Transverse colon (tissue), 4 donors: Measurements from ENCODE around the gene SYCE3. TPM values are rescaled to one million over a fixed set of nuclear protein-coding genes. Genes with fewer than 3 reads are reported as not detected.
"Not testable (repeated sequence)": the region's sequence is repeated elsewhere in the genome, so short reads cannot be mapped to it uniquely, and the experiment has no call there.

ENCODE experiments used
- DNase-seq: peaks from one replicate; pipeline ENCODE4 v3.0.0-alpha.2; 2019
- H3K27ac ChIP-seq, 4 donors: fragments of 200-600 bp; sonication (generic); 2 replicates each; pipeline ENCODE4 v1.5.1; 2016 to 2018; ENCODE audit warnings: inconsistent platforms in 4 of 4
- H3K27me3 ChIP-seq: fragments of 200-600 bp; sonication (generic); 2 replicates; pipeline ENCODE4 v1.5.1; 2017; ENCODE audit warnings: inconsistent platforms
- H3K36me3 ChIP-seq, 4 donors: fragments of 200-600 bp; sonication (generic); 2 replicates each; pipeline ENCODE4 v1.5.1; 2017 to 2019; ENCODE audit warnings: inconsistent platforms in 4 of 4
- H3K4me1 ChIP-seq, 4 donors: fragments of 200-600 bp; sonication (generic); 2 replicates each; pipeline ENCODE4 v1.5.1; 2017 to 2020; ENCODE audit warnings: inconsistent platforms in 4 of 4
- H3K4me3 ChIP-seq, 4 donors: fragments of 200-600 bp; sonication (generic); 1 replicate in 1 of 4; 2 replicates in 3 of 4; pipeline versions ENCODE4 v1.5.1 to v1.6.1; 2017 to 2019; ENCODE audit warnings: inconsistent platforms in 4 of 4
- H3K9me3 ChIP-seq, 2 donors: fragments of 200-600 bp; sonication (generic); 2 replicates each; pipeline ENCODE4 v1.5.1; 2017 to 2019; ENCODE audit warnings: inconsistent platforms in 2 of 2
- EP300 ChIP-seq: sonication (generic); formaldehyde crosslinking; IDR thresholded peaks from one replicate; pipeline ENCODE4 v1.6.1; 2017; ENCODE audit warnings: antibody characterized with exemption, low read depth
- POLR2A ChIP-seq: fragments of 450-650 bp; IDR thresholded peaks from one replicate; pipeline ENCODE4 v1.6.1; 2016; ENCODE audit warnings: antibody characterized with exemption, mild to moderate bottlenecking, moderate library complexity
- POLR2AphosphoS5 ChIP-seq, 3 donors: sonication (generic); formaldehyde crosslinking; IDR thresholded peaks; one replicate each; pipeline ENCODE4 v1.6.1; 2016; ENCODE audit warnings: antibody characterized with exemption in 3 of 3
- WGBS, 2 donors: methylation state at CpG; one replicate each; pipeline ENCODE4 v1.1.5; 2018; ENCODE audit warnings: low coverage in 1 of 2; 5-methylcytosine and 5-hydroxymethylcytosine counted together
- in situ Hi-C, 4 donors: fragments of 200-750 bp; cut with MboI; loops; one replicate each; pipeline versions ENCODE4 v1.15.0 to v1.15.1; 2017; ENCODE audit warnings: low sequenced_read_pairs in 3 of 4, low pct_ligation_motif_present in 1 of 4, low pct_unique_long_range_greater_than_20kb in 1 of 4
- intact Hi-C: fragments of 100-400 bp; cut with DNase I; formaldehyde crosslinking; loops from one replicate; pipeline ENCODE4 v1.15.1; 2023; ENCODE audit warnings: low total_unique reads
- total RNA-seq, 4 donors: library from RNA; depleted of rRNA; stranded (reverse); fragments of >200 nt; gene quantifications; one replicate each; pipeline ENCODE4 v1.1.0, GENCODE V29; 2016
- TF ChIP-seq, protein P1 (sequence below), 5 experiments: fragments of 200-600 bp in 3 of 5; fragments of 450-650 bp in 2 of 5; sonication (generic) in 3 of 5; IDR thresholded peaks; 1 replicate in 2 of 5; 2 replicates in 3 of 5; pipeline ENCODE4 v1.5.1; 2016 to 2017; ENCODE audit warnings: antibody characterized with exemption in 5 of 5, inconsistent platforms in 3 of 5, mild to moderate bottlenecking in 2 of 5, moderate library complexity in 1 of 5

The SYCE3 gene
- total RNA-seq, 4 donors from 2014 or later, result not detected

DNA sequence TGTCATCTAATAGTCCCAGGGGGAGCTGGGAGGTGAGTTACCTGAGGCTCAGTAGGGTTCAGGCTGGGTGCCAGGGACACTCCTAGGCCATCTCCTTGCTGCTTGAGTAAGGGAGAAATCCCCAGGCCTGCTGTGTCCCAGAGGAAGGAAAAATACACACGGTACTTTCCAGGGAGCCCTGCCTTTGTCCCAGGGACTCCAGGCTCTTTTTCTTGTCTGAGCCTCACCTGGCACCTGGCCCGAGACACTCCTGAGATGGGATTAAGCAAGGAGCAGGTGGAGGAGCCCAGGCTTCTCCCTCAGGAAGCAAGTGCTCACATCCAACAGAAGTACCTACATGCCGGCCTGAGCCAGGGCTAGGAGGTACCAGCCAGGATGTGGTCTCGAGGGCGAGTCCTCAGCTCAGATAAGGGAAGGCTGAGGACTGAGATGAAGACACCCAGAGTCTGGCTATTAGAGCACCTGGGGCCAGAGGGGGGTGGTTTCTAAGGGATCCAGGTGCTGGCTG is 17.9 kb downstream of the SYCE3 start:
- in situ Hi-C loops (no loop called here), intact Hi-C loops (no loop called here)
- Histone ChIP-seq H3K36me3 (no peaks in the 10 kb centered on the region), H3K4me3 (no peak overlapping the region), H3K9me3 (no peaks in the 10 kb centered on the region), H3K4me1 (peaks cover 18 to 55% (median 32%) of the 10 kb centered on the region in 4 donors), H3K27ac (peak overlapping the region; percentile 40 to 65 (median 54)), H3K27me3 (peaks cover 41% of the 10 kb centered on the region)
- TF ChIP-seq, protein P1, sequence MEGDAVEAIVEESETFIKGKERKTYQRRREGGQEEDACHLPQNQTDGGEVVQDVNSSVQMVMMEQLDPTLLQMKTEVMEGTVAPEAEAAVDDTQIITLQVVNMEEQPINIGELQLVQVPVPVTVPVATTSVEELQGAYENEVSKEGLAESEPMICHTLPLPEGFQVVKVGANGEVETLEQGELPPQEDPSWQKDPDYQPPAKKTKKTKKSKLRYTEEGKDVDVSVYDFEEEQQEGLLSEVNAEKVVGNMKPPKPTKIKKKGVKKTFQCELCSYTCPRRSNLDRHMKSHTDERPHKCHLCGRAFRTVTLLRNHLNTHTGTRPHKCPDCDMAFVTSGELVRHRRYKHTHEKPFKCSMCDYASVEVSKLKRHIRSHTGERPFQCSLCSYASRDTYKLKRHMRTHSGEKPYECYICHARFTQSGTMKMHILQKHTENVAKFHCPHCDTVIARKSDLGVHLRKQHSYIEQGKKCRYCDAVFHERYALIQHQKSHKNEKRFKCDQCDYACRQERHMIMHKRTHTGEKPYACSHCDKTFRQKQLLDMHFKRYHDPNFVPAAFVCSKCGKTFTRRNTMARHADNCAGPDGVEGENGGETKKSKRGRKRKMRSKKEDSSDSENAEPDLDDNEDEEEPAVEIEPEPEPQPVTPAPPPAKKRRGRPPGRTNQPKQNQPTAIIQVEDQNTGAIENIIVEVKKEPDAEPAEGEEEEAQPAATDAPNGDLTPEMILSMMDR (IDR thresholded peaks at IDR 0.05), result no peak
- TF ChIP-seq POLR2AphosphoS5 (IDR thresholded peaks at IDR 0.05) (no peak), POLR2A (no peak), EP300 (no peak)
- 52% methylated on average over 5 of the region's 5 CpGs; no CpG with 5 or more reads in 1 of the 2 donors for WGBS, 2 donors
- DNase-seq, result peak; percentile 45

DNA sequence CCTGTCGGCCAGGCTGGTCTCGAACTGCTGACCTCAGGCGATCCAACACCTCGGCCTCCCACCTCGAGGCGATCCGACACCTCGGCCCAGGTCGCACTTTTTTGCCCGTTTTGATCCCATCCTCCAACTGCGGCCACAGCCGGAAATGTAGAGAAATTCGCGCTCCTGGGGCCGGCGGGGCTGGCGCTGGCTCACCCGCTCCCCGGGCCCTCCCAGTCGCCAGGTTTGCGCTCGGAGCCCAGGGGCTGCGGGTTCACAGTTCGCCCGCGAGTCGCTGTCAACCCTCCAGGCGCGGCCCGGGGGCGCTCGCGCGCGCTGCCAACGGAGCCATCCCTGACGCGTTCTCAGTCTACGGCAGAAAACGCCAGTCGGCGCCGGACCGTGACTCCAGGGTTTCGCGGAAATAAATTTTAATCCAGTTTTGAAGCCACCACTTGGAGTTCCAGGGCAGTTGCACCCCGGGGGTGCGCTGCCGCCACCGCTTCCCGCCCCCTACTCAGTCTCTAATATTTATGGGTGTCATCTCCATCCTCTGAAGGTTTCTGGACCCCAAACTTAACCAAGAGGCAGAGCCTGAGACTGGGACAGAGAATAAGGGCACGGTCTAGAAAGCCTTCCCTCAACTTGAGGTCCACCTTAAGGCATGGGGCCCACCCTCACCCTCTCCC is 18.5 kb downstream of the SYCE3 start:
- intact Hi-C loops (no loop called here), in situ Hi-C loops (no loop called here)
- DNase-seq, result peak; percentile 91
- Histone ChIP-seq H3K27me3 (peaks cover 35% of the 10 kb centered on the region), H3K4me1 (peaks cover 20 to 57% (median 37%) of the 10 kb centered on the region in 4 donors), H3K9me3 (no peaks in the 10 kb centered on the region), H3K4me3 (peak overlapping the region in 3 of 4 donors; percentile 4 to 41 (median 26)), H3K27ac (peak overlapping the region; percentile 40 to 65 (median 54)), H3K36me3 (no peaks in the 10 kb centered on the region)
- WGBS, 2 donors, result 4% methylated on average over 42 of the region's 52 CpGs; no CpG with 5 or more reads in 1 of the 2 donors
- TF ChIP-seq, protein P1 (IDR thresholded peaks at IDR 0.05), result peak; percentile 42 to 67 (median 60)
- TF ChIP-seq POLR2AphosphoS5 (IDR thresholded peaks at IDR 0.05) (peak in 1 of 3 donors; percentile 19), EP300 (no peak)

DNA sequence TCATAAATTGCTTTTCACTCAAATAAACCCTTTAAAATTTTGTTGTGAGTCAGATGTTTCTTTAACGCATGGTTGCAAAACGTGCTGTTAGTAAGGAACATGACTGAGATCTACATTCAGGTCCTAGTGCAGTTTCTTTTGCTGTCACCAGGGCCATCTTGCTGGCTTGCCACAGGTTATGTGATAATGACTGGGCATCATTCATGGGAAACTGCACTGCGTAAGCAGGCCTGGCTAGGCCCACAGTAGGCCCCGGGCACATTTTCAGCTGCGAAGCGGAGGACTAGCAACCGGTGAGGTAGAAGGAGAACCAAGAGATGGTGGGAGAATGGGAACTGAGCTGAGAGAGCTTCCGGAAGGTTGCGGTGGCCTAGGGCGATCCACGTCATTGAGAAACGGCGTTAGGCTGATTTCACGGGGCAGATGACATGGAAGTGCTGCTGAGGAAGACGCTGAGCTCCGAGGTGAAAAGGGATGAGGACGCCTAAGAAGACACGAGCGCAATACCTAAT is 20.2 kb downstream of the SYCE3 start:
- Histone ChIP-seq H3K9me3 (no peaks in the 10 kb centered on the region), H3K4me1 (peaks cover 26 to 61% (median 35%) of the 10 kb centered on the region in 4 donors), H3K36me3 (no peaks in the 10 kb centered on the region), H3K27ac (peak overlapping the region; percentile 91 to 99 (median 95)), H3K4me3 (no peak overlapping the region), H3K27me3 (peaks cover 17% of the 10 kb centered on the region)
- in situ Hi-C loops (no loop called here), intact Hi-C loops (no loop called here)
- WGBS, 2 donors, result 71 to 82% methylated on average over 8 to 19 of the region's 19 CpGs
- DNase-seq, result peak; percentile 44
- TF ChIP-seq POLR2A, result peak; percentile 28
- no peak for TF ChIP-seq EP300
- TF ChIP-seq, protein P1 (IDR thresholded peaks at IDR 0.05), result peak in 1 of 5 experiments; percentile 9
- TF ChIP-seq POLR2AphosphoS5 (IDR thresholded peaks at IDR 0.05), result peak in 1 of 3 donors; percentile 11

DNA sequence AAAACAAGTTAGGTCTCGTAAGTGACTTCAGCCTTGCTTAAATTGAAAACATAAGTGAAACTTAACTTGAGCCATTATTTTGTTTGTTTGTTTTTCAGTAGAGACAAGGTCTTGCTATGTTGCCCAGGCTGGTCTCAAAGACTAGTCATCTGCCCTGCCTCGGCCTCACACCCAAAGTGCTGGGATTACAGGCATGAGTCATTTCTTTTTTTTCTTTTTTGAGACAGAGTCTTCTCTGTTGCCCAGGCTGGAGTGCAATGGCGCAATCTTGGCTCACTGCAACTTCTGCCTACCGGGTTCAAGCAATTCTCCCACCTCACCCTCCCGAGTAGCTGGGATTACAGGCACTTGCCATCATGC is 21.1 kb downstream of the SYCE3 start:
- H3K27me3 ChIP-seq, H3K36me3 ChIP-seq, H3K4me3 ChIP-seq, H3K9me3 ChIP-seq, in situ Hi-C loops, intact Hi-C loops: not testable (repeated sequence)
- TF ChIP-seq POLR2AphosphoS5 (IDR thresholded peaks at IDR 0.05), result peak in 2 of 3 donors; percentile 12 to 54
- H3K4me1 ChIP-seq, result peaks cover 26 to 56% (median 32%) of the 10 kb centered on the region in 4 donors
- DNase-seq, result peak; percentile 52
- H3K27ac ChIP-seq, result peak overlapping the region; percentile 91 to 99 (median 95)
- 52 to 68% methylated on average over 4 to 5 of the region's 5 CpGs for WGBS, 2 donors
